OCI-LY7 (cell line): Measurements from ENCODE around the gene VIPR2. TPM values are rescaled to one million over a fixed set of nuclear protein-coding genes. Genes with fewer than 3 reads are reported as not detected.
"Not testable (repeated sequence)": the region's sequence is repeated elsewhere in the genome, so short reads cannot be mapped to it uniquely, and the experiment has no call there.

ENCODE experiments used
- BruUV-seq: library from RNA; stranded (reverse); fragments of 400-500 nt; replicated peaks from 2 replicates; lab custom pipeline; 2021; lab: Mats Ljungman, UMichigan
- CTCF ChIA-PET: fragments of 300-600 bp; sonication (Branson Sonifier 250); formaldehyde crosslinking; loops from one replicate; lab custom pipeline; 2022; ENCODE audit warnings: antibody characterized with exemption; ENCODE audit not compliant: unreplicated experiment; lab: Charles Lee
- POLR2A ChIA-PET: fragments of 300-600 bp; sonication (Branson Sonifier 250); formaldehyde crosslinking; loops from one replicate; lab custom pipeline; 2022; ENCODE audit warnings: antibody characterized with exemption; lab: Charles Lee
- DNase-seq: peaks from one replicate; pipeline ENCODE4 v3.0.0-alpha.2; 2015; ENCODE audit warnings: low spot score
- H2AFZ ChIP-seq: fragments of 200-600 bp; sonication (generic), shearing (Covaris generic); 2 replicates; pipeline ENCODE4 v1.6.1; 2014; ENCODE audit warnings: mild to moderate bottlenecking, antibody characterized with exemption, low read length, moderate library complexity
- H3K27ac ChIP-seq: fragments of 200-600 bp; sonication (generic); 2 replicates; pipeline ENCODE4 v1.5.1; 2014; ENCODE audit warnings: mixed run types, low read depth, mild to moderate bottlenecking, moderate library complexity, low read length, inconsistent platforms; ENCODE audit not compliant: poor library complexity, severe bottlenecking
- H3K36me3 ChIP-seq: fragments of 200-600 bp; sonication (generic); 2 replicates; pipeline ENCODE4 v1.6.1; 2014; ENCODE audit warnings: mild to moderate bottlenecking, antibody characterized with exemption, low read length, moderate library complexity, mixed read lengths; ENCODE audit not compliant: insufficient read depth
- H3K4me1 ChIP-seq: fragments of 200-600 bp; sonication (generic); 2 replicates; pipeline ENCODE4 v1.5.1; 2014; ENCODE audit warnings: mild to moderate bottlenecking, low read length; ENCODE audit not compliant: insufficient read depth, poor library complexity, severe bottlenecking
- H3K4me2 ChIP-seq: fragments of 200-600 bp; sonication (generic); 2 replicates; pipeline ENCODE4 v1.6.1; 2014; ENCODE audit warnings: mild to moderate bottlenecking, low read length
- H3K4me3 ChIP-seq: fragments of 200-600 bp; sonication (generic); 2 replicates; pipeline ENCODE4 v1.5.1; 2014; ENCODE audit warnings: mild to moderate bottlenecking, low read depth, low read length; ENCODE audit not compliant: poor library complexity, severe bottlenecking
- H3K79me2 ChIP-seq: fragments of 200-600 bp; sonication (generic); 2 replicates; pipeline ENCODE4 v1.6.1; 2016; ENCODE audit warnings: low read depth, mild to moderate bottlenecking, low read length, moderate library complexity, mixed read lengths; ENCODE audit not compliant: insufficient read depth
- H3K9me2 ChIP-seq: fragments of 200-600 bp; sonication (generic); 2 replicates; pipeline ENCODE4 v1.6.1; 2016; ENCODE audit warnings: mild to moderate bottlenecking, low read length, mixed read lengths; ENCODE audit not compliant: insufficient read depth
- H3K9me3 ChIP-seq: fragments of 200-600 bp; sonication (generic); 2 replicates; pipeline ENCODE4 v1.6.1; 2014; ENCODE audit warnings: mild to moderate bottlenecking, mixed run types, low read length, mixed read lengths
- H4K20me1 ChIP-seq: fragments of 200-600 bp; sonication (generic); 2 replicates; pipeline ENCODE4 v1.6.1; 2014; ENCODE audit warnings: mild to moderate bottlenecking, antibody characterized with exemption, low read length, moderate library complexity, mixed read lengths; ENCODE audit not compliant: insufficient read depth
- EZH2phosphoT487 ChIP-seq: fragments of 200-600 bp; sonication (generic); IDR thresholded peaks from 2 replicates; pipeline ENCODE4 v1.6.1; 2018; ENCODE audit warnings: low read depth, borderline replicate concordance, mild to moderate bottlenecking, mixed run types, antibody characterized with exemption, low read length, moderate library complexity, mixed read lengths
- intact Hi-C: fragments of 100-400 bp; cut with micrococcal nuclease; formaldehyde crosslinking; loops from one replicate; pipeline ENCODE4 v1.10.0; 2022; ENCODE audit not compliant: unreplicated experiment
- total RNA-seq, 2 experiments: library from RNA; depleted of rRNA in 1 of 2; stranded (reverse); fragments of >200 nt in 1 of 2; shearing (Covaris generic) in 1 of 2; gene quantifications; 2 replicates each; pipeline ENCODE4 v1.2.3, GENCODE V29; 2014 to 2022
- TF ChIP-seq, protein P1 (sequence below): fragments of 200-600 bp; sonication (generic); conservative IDR thresholded peaks from 2 replicates; pipeline ENCODE4 v1.5.1; 2014; ENCODE audit warnings: mild to moderate bottlenecking, antibody characterized with exemption, low read length, moderate library complexity, mixed read lengths

The VIPR2 gene
- total RNA-seq, 2 experiments from 2014 or later = not detected

GRCh38 chr7:159000859-159001435, 143.7 kb downstream of the VIPR2 start:
- H3K9me3 ChIP-seq = no peaks in the 10 kb centered on the region
- no peak overlapping the region for H2AFZ ChIP-seq
- no peak overlapping the region for H3K27ac ChIP-seq
- H3K79me2 ChIP-seq = no peaks in the 10 kb centered on the region
- H3K9me2 ChIP-seq = no peaks in the 10 kb centered on the region
- ChIA-PET CTCF (no interaction called here), POLR2A (no interaction called here)
- no peaks in the 10 kb centered on the region for H4K20me1 ChIP-seq
- no peaks in the 10 kb centered on the region for H3K36me3 ChIP-seq
- no peak for DNase-seq
- no peak overlapping the region for H3K4me2 ChIP-seq
- intact Hi-C loops = no loop called here
- no peak overlapping the region for H3K4me3 ChIP-seq
- TF ChIP-seq, protein P1, sequence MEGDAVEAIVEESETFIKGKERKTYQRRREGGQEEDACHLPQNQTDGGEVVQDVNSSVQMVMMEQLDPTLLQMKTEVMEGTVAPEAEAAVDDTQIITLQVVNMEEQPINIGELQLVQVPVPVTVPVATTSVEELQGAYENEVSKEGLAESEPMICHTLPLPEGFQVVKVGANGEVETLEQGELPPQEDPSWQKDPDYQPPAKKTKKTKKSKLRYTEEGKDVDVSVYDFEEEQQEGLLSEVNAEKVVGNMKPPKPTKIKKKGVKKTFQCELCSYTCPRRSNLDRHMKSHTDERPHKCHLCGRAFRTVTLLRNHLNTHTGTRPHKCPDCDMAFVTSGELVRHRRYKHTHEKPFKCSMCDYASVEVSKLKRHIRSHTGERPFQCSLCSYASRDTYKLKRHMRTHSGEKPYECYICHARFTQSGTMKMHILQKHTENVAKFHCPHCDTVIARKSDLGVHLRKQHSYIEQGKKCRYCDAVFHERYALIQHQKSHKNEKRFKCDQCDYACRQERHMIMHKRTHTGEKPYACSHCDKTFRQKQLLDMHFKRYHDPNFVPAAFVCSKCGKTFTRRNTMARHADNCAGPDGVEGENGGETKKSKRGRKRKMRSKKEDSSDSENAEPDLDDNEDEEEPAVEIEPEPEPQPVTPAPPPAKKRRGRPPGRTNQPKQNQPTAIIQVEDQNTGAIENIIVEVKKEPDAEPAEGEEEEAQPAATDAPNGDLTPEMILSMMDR = no peak
- TF ChIP-seq EZH2phosphoT487 = no peak
- H3K4me1 ChIP-seq = no peaks in the 10 kb centered on the region
- no TSS peak for BruUV-seq

DNA sequence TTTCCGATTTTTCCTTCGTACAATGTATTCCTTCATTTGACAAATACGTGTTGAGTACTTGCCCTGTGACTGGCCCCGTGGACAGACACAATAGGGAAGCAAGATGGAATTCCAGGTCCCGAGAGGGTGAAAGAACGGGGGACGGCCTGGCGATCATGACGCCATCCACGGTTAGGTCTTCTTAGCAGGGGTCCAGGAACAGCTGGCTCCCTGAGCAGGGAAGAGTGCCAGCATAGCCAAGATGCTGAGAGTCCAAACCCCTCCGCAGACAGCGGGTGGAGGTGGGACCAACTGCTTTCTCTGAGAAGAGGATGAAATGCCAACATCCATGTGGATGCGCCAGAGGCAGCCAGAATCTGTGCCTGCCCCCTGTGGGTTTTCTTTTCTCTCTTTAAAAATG, 144.6 kb downstream of the VIPR2 start:
- Histone ChIP-seq H4K20me1 (no peaks in the 10 kb centered on the region), H3K4me1 (no peaks in the 10 kb centered on the region), H3K36me3 (no peaks in the 10 kb centered on the region), H3K9me3 (no peaks in the 10 kb centered on the region), H3K4me3 (no peak overlapping the region), H2AFZ (no peak overlapping the region), H3K9me2 (no peaks in the 10 kb centered on the region), H3K79me2 (no peaks in the 10 kb centered on the region), H3K27ac (no peak overlapping the region), H3K4me2 (no peak overlapping the region)
- POLR2A ChIA-PET = no interaction called here
- no peak for DNase-seq
- intact Hi-C loops = no loop called here
- no TSS peak for BruUV-seq
- TF ChIP-seq, protein P1 = no peak
- TF ChIP-seq EZH2phosphoT487 = no peak
- CTCF ChIA-PET = no interaction called here

DNA sequence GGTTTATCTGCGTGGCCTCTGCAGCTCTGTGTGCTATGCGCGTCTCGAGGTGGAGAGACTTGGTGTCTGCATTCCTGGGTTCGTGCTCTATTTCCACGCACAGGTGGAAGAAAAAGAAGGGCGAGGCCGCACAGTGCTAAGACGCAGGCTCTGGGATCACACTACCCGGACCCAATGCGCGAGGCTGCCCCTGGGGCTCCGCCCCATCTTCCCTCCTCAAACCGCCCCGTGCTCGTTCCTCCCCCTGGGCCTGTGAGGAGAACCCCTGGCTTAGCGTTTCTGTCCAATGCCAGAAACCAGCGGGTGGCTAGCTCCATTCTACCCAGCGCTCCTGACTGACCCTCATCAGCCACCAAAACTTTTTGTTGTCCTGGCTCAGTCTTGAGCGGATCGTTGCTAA, 145.2 kb downstream of the VIPR2 start:
- no peaks in the 10 kb centered on the region for H3K79me2 ChIP-seq
- H3K4me3 ChIP-seq = no peak overlapping the region
- H2AFZ ChIP-seq = no peak overlapping the region
- no peak overlapping the region for H3K4me2 ChIP-seq
- H3K9me3 ChIP-seq = no peaks in the 10 kb centered on the region
- no TSS peak for BruUV-seq
- no peaks in the 10 kb centered on the region for H3K9me2 ChIP-seq
- ChIA-PET CTCF (no interaction called here), POLR2A (no interaction called here)
- no peaks in the 10 kb centered on the region for H4K20me1 ChIP-seq
- H3K4me1 ChIP-seq = no peaks in the 10 kb centered on the region
- TF ChIP-seq, protein P1 = no peak
- no peak for TF ChIP-seq EZH2phosphoT487
- intact Hi-C loops = no loop called here
- DNase-seq = no peak
- no peak overlapping the region for H3K27ac ChIP-seq
- H3K36me3 ChIP-seq = no peaks in the 10 kb centered on the region

DNA sequence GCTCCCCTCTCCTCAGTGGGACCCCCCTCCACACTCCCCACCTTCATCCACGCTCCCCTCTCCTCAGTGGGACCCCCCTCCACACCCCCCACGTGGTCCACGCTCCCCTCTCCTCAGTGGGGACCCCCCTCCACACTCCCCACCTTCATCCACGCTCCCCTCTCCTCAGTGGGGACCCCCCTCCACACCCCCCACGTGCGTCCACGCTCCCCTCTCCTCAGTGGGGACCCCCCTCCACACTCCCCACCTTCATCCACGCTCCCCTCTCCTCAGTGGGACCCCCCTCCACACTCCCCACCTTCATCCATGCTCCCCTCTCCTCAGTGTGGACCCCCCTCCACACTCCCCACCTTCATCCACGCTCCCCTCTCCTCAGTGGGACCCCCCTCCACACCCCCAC, 146.4 kb downstream of the VIPR2 start:
- H3K4me3 ChIP-seq, DNase-seq, H3K4me1 ChIP-seq, BruUV-seq, H3K4me2 ChIP-seq, intact Hi-C loops, H2AFZ ChIP-seq, H4K20me1 ChIP-seq, CTCF ChIA-PET, H3K36me3 ChIP-seq, H3K27ac ChIP-seq, H3K9me3 ChIP-seq, POLR2A ChIA-PET, H3K79me2 ChIP-seq, H3K9me2 ChIP-seq: not testable (repeated sequence)
